Measurements from ENCODE around the gene LEFTY2. TPM values are rescaled to one million over a fixed set of nuclear protein-coding genes. Genes with fewer than 3 reads are reported as not detected.

Gene LEFTY2
- total and polyA plus RNA-seq, 2 of the 4 experiments (the other 2 are of a cell fraction), result not detected

- Histone ChIP-seq H4K20me1 (ENCODE audit: insufficient read depth, low read length) (no peaks in the 10 kb centered on the region), H2AK5ac (ENCODE audit: low read depth, low read length) (no peak overlapping the region), H3K9ac (ENCODE audit: low read depth, low read length) (no peak overlapping the region), H2BK20ac (ENCODE audit: low read depth, low read length) (no peak overlapping the region), H3K79me1 (ENCODE audit: low read depth in 1 of 2, low read length in 2 of 2) (no peaks in the 10 kb centered on the region), H3K4me3 (ENCODE audit: insufficient read depth, low read depth, low read length) (no peak overlapping the region), H3K4ac (ENCODE audit: low read depth, low read length) (no peak overlapping the region), H3K14ac (replicated peaks; ENCODE audit: low read depth, low read length) (no peak overlapping the region), H2BK15ac (ENCODE audit: low read depth, low read length) (no peak overlapping the region), H2BK120ac (ENCODE audit: low read depth, low read length) (no peak overlapping the region), H3K27me3 (ENCODE audit: control insufficient read depth, insufficient read depth, low read length) (peaks cover 42% of the 10 kb centered on the region), H3K4me2 (ENCODE audit: low read depth, low read length) (no peak overlapping the region), H3K36me3 (ENCODE audit: control insufficient read depth, insufficient read depth, low read length) (no peaks in the 10 kb centered on the region), H4K5ac (ENCODE audit: low read depth, low read length) (no peak overlapping the region), H2AFZ (replicated peaks; ENCODE audit: low read length, poor library complexity) (no peak overlapping the region), H3K4me1 (ENCODE audit: control insufficient read depth, insufficient read depth, low read length) (no peaks in the 10 kb centered on the region), H3K9me1 (ENCODE audit: insufficient read depth, low read length) (no peaks in the 10 kb centered on the region; the same call in 1 of the 2 replicates), H3K9me3 (ENCODE audit: control insufficient read depth, insufficient read depth, low read length) (no peaks in the 10 kb centered on the region), H3K18ac (ENCODE audit: low read depth, low read length) (no peak overlapping the region), H3K56ac (ENCODE audit: extremely low read depth, insufficient read depth, low read length) (no peak overlapping the region), H3K27ac (ENCODE audit: insufficient read depth, low read length) (no peak overlapping the region), H2AK9ac (replicated peaks; ENCODE audit: low read depth, low read length, poor library complexity) (no peak overlapping the region), H2BK5ac (ENCODE audit: low read depth, low read length, poor library complexity, severe bottlenecking) (no peak overlapping the region), H4K91ac (ENCODE audit: insufficient read depth, low read depth, low read length) (no peak overlapping the region), H3K23ac (ENCODE audit: low read depth, low read length) (no peak overlapping the region), H4K8ac (ENCODE audit: low read depth in 2 of 2, low read length in 2 of 2) (no peak overlapping the region)
- WGBS, 2 experiments (ENCODE audit: extremely low coverage in 2 of 2, insufficient read length in 1 of 2), result 86% methylated on average over 1 of the region's 4 CpGs; no CpG with 5 or more reads in 1 of the 2 experiments
- ATAC-seq (ENCODE audit: low read depth) (no peak), DNase-seq (no peak)
- BruUV-seq (replicated peaks), result no TSS peak
- intact Hi-C loops (cut with micrococcal nuclease) (no loop called here), dilution Hi-C loops (cut with HindIII; ENCODE audit: low sequenced_read_pairs, unreplicated experiment) (no loop called here), in situ Hi-C loops (cut with MboI; ENCODE audit: low sequenced_read_pairs) (no loop called here)
- POLR2A ChIA-PET (ENCODE audit: unreplicated experiment), result no interaction called here
- CTCF ChIA-PET, result interaction anchor here (1.1 kb wide), 1 partner anchor 15 kb away, joined by 3 read pairs; no protein-coding TSS in a partner anchor
- TF ChIP-seq FOS (IDR thresholded peaks at IDR 0.05; ENCODE audit: low read depth, low read length), result no peak
- TF ChIP-seq RAD21 (IDR thresholded peaks at IDR 0.05; ENCODE audit: low read length), result no peak
- no peak for TF ChIP-seq ELK1 (IDR thresholded peaks at IDR 0.05; ENCODE audit: borderline replicate concordance, low read depth, low read length)
- TF ChIP-seq BHLHE40 (IDR thresholded peaks at IDR 0.05; ENCODE audit: low read depth, low read length), result no peak
- no peak for TF ChIP-seq CEBPB (IDR thresholded peaks at IDR 0.05; ENCODE audit: low read depth, low read length)
- no peak for TF ChIP-seq CTCF (conservative IDR thresholded peaks at IDR 0.05; ENCODE audit: low read depth, low read length)
- TF ChIP-seq MXI1 (IDR thresholded peaks at IDR 0.05; ENCODE audit: borderline replicate concordance, low read depth, low read length), result no peak
- no peak for TF ChIP-seq NFE2L2 (IDR thresholded peaks at IDR 0.05; ENCODE audit: low read depth, low read length)
- TF ChIP-seq MAZ (IDR thresholded peaks at IDR 0.05; ENCODE audit: borderline replicate concordance, low read depth, low read length), result no peak
- no peak for TF ChIP-seq POLR2A (IDR thresholded peaks at IDR 0.05; ENCODE audit: low read depth, low read length)
- no peak for TF ChIP-seq MAFK (IDR thresholded peaks at IDR 0.05; ENCODE audit: low read depth, low read length)
- TF ChIP-seq RFX5 (IDR thresholded peaks at IDR 0.05; ENCODE audit: low read depth, low read length), result no peak
- no peak for TF ChIP-seq CHD1 (IDR thresholded peaks at IDR 0.05; ENCODE audit: low read depth, low read length)
- no peak for TF ChIP-seq USF2 (IDR thresholded peaks at IDR 0.05; ENCODE audit: low read depth, low read length)
- TF ChIP-seq SMC3 (IDR thresholded peaks at IDR 0.05; ENCODE audit: low read depth, low read length), result no peak
- no peak for TF ChIP-seq RCOR1 (IDR thresholded peaks at IDR 0.05; ENCODE audit: insufficient replicate concordance, low read length)
These were observed 5.1 kb upstream of the LEFTY2 start for GRCh38 chr1:225946082-225946620.
